ENCODE data around the gene CYP2W1.
"Not testable (repeated sequence)": the region's sequence is repeated elsewhere in the genome, so short reads cannot be mapped to it uniquely, and the experiment has no call there.

Gene CYP2W1

GRCh38 chr7:999941-1000935, 17.3 kb downstream of the CYP2W1 start:
- no peak for DNase-seq

GRCh38 chr7:1001069-1001770, 18.2 kb downstream of the CYP2W1 start:
- not testable (repeated sequence) for DNase-seq

- not testable (repeated sequence) for DNase-seq
These were observed 19.0 kb downstream of the CYP2W1 start for GRCh38 chr7:1002026-1002425.

GRCh38 chr7:1002445-1002844, 19.5 kb downstream of the CYP2W1 start:
- DNase-seq: not testable (repeated sequence)

GRCh38 chr7:1004018-1004852, 21.3 kb downstream of the CYP2W1 start:
- no peak for DNase-seq

GRCh38 chr7:1005303-1005702, 22.3 kb downstream of the CYP2W1 start:
- no peak for DNase-seq

- DNase-seq: no peak
These were observed 24.9 kb downstream of the CYP2W1 start for GRCh38 chr7:1007901-1008300.

- DNase-seq: no peak
These were observed 25.9 kb downstream of the CYP2W1 start for GRCh38 chr7:1008733-1009363.

GRCh38 chr7:1009747-1010146, 26.8 kb downstream of the CYP2W1 start:
- DNase-seq: no peak

- DNase-seq: no peak
These were observed 27.2 kb downstream of the CYP2W1 start for GRCh38 chr7:1010226-1010625.

GRCh38 chr7:1011297-1012003, 28.5 kb downstream of the CYP2W1 start:
- DNase-seq: no peak

GRCh38 chr7:1012004-1012715, 29.2 kb downstream of the CYP2W1 start:
- no peak for DNase-seq

- no peak for DNase-seq
These were observed 29.7 kb downstream of the CYP2W1 start for GRCh38 chr7:1012716-1013095.

- DNase-seq: no peak
These were observed 30.6 kb downstream of the CYP2W1 start for GRCh38 chr7:1013581-1013980.

GRCh38 chr7:1014681-1015080, 31.7 kb downstream of the CYP2W1 start:
- no peak for DNase-seq

GRCh38 chr7:1015196-1016121, 32.5 kb downstream of the CYP2W1 start:
- DNase-seq: no peak

GRCh38 chr7:1016577-1017531, 33.9 kb downstream of the CYP2W1 start:
- no peak for DNase-seq

- no peak for DNase-seq
These were observed 34.8 kb downstream of the CYP2W1 start for GRCh38 chr7:1017586-1018333.
